Caki2 (cell line): ENCODE data around the gene CD93. TPM values are rescaled to one million over a fixed set of nuclear protein-coding genes. Genes with fewer than 3 reads are reported as not detected.

ENCODE experiments used
- DNase-seq: peaks from one replicate; pipeline ENCODE4 v3.0.0-alpha.2; 2015; ENCODE audit warnings: low read depth
- in situ Hi-C: cut with HindIII; loops from 2 replicates; pipeline ENCODE4 v1.10.0; 2016; ENCODE audit warnings: low sequenced_read_pairs, low pct_unique_long_range_greater_than_20kb, mixed read lengths
- total RNA-seq: library from RNA; depleted of rRNA; stranded (reverse); fragments of >200 nt; shearing (Covaris generic); gene quantifications from 2 replicates; pipeline ENCODE4 v1.2.3, GENCODE V29; 2014; ENCODE audit warnings: low replicate concordance; rRNA removed

CD93 gene
- total RNA-seq, 1 experiment from 2014 or later = not detected

GRCh38 chr20:23032750-23033078 is 53.4 kb downstream of the CD93 start:
- DNase-seq = no peak
- in situ Hi-C loops = no loop called here

- no peak for DNase-seq
- in situ Hi-C loops = no loop called here
These were observed 53.9 kb downstream of the CD93 start for GRCh38 chr20:23032056-23032749.

- in situ Hi-C loops = no loop called here
- DNase-seq = no peak
These were observed 54.8 kb downstream of the CD93 start for GRCh38 chr20:23031346-23031745.

Other genes starting within 250 kb of the CD93 start
- not detected in 2 replicates for gene SSTR4, start 51.0 kb downstream of the CD93 start, total RNA-seq
- gene THBD, start 36.7 kb downstream of the CD93 start, total RNA-seq = 15.7 TPM in 2 replicates